Measurements from ENCODE around the gene ERMP1. TPM values are rescaled to one million over a fixed set of nuclear protein-coding genes. Genes with fewer than 3 reads are reported as not detected.

The ERMP1 gene
- total and polyA plus RNA-seq, 2 experiments from 2014 or later, result 15.9 to 22.4 TPM

DNA sequence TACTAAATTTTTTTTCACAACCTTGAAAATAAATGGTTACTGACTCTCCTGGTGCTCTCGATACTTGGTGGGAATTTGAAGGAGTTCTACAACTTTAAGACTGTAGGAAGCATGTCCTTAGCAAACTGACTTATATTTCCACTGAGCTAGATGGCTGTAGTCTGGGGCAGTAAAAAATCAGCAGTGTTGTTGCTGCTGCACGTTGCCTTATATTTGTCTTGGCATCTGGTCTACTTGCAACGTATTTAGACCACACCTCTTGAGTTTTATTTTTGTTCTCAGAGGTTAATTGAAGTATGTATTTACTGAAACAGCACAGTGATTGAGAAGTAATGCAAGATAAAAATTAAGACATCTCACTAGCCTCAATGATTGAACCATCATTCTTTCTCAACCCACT lies 76.3 kb downstream of the ERMP1 start:
- Histone ChIP-seq H3K36me3 (replicated peaks; ENCODE audit: insufficient read depth, low read depth) (peaks cover 7% of the 10 kb centered on the region), H4K20me1 (ENCODE audit: insufficient read depth, poor library complexity, severe bottlenecking) (no peaks in the 10 kb centered on the region), H3K4me3 (no peak overlapping the region), H3K27me3 (no peaks in the 10 kb centered on the region), H3K4me2 (no peak overlapping the region), H3K9me2 (replicated peaks; ENCODE audit: insufficient read depth) (no peaks in the 10 kb centered on the region), H3K27ac (no peak overlapping the region), H3K9me3 (ENCODE audit: low read depth) (no peaks in the 10 kb centered on the region), H2AFZ (no peak overlapping the region), H3K4me1 (ENCODE audit: insufficient read depth) (no peaks in the 10 kb centered on the region), H3K79me2 (no peaks in the 10 kb centered on the region)
- no peak for TF ChIP-seq EZH2phosphoT487 (IDR thresholded peaks at IDR 0.05; ENCODE audit: low read depth, severe bottlenecking, unreplicated experiment)
- TF ChIP-seq, protein P1, sequence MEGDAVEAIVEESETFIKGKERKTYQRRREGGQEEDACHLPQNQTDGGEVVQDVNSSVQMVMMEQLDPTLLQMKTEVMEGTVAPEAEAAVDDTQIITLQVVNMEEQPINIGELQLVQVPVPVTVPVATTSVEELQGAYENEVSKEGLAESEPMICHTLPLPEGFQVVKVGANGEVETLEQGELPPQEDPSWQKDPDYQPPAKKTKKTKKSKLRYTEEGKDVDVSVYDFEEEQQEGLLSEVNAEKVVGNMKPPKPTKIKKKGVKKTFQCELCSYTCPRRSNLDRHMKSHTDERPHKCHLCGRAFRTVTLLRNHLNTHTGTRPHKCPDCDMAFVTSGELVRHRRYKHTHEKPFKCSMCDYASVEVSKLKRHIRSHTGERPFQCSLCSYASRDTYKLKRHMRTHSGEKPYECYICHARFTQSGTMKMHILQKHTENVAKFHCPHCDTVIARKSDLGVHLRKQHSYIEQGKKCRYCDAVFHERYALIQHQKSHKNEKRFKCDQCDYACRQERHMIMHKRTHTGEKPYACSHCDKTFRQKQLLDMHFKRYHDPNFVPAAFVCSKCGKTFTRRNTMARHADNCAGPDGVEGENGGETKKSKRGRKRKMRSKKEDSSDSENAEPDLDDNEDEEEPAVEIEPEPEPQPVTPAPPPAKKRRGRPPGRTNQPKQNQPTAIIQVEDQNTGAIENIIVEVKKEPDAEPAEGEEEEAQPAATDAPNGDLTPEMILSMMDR (IDR thresholded peaks at IDR 0.05; ENCODE audit: poor library complexity), result no peak
- TF ChIP-seq EZH2 (IDR thresholded peaks at IDR 0.05; ENCODE audit: borderline replicate concordance), result no peak
- 95% methylated on average over 3 of the region's 3 CpGs for WGBS (ENCODE audit: low lambda C conversion rate, missing lambda C conversion rate)
- DNase-seq (ENCODE audit: low spot score), result no peak

- Histone ChIP-seq H3K79me2 (no peaks in the 10 kb centered on the region), H3K4me2 (no peak overlapping the region), H3K27ac (no peak overlapping the region), H3K4me3 (no peak overlapping the region), H3K4me1 (ENCODE audit: insufficient read depth) (no peaks in the 10 kb centered on the region), H2AFZ (no peak overlapping the region), H4K20me1 (ENCODE audit: insufficient read depth, poor library complexity, severe bottlenecking) (no peaks in the 10 kb centered on the region), H3K9me2 (replicated peaks; ENCODE audit: insufficient read depth) (no peaks in the 10 kb centered on the region), H3K9me3 (ENCODE audit: low read depth) (no peaks in the 10 kb centered on the region), H3K27me3 (no peaks in the 10 kb centered on the region), H3K36me3 (replicated peaks; ENCODE audit: insufficient read depth, low read depth) (no peaks in the 10 kb centered on the region)
- 96% methylated on average over 1 of the region's 1 CpG for WGBS (ENCODE audit: low lambda C conversion rate, missing lambda C conversion rate)
- TF ChIP-seq EZH2 (IDR thresholded peaks at IDR 0.05; ENCODE audit: borderline replicate concordance) (no peak), EZH2phosphoT487 (IDR thresholded peaks at IDR 0.05; ENCODE audit: low read depth, severe bottlenecking, unreplicated experiment) (no peak)
- TF ChIP-seq, protein P1 (IDR thresholded peaks at IDR 0.05; ENCODE audit: poor library complexity), result no peak
- no peak for DNase-seq (ENCODE audit: low spot score)
Measured at GRCh38 chr9:5750569-5750968, 82.3 kb downstream of the ERMP1 start.

GRCh38 chr9:5749306-5749705 lies 83.6 kb downstream of the ERMP1 start:
- H3K4me1 ChIP-seq (ENCODE audit: insufficient read depth), result no peaks in the 10 kb centered on the region
- H3K27ac ChIP-seq, result no peak overlapping the region
- no peaks in the 10 kb centered on the region for H3K9me2 ChIP-seq (replicated peaks; ENCODE audit: insufficient read depth)
- H2AFZ ChIP-seq, result no peak overlapping the region
- no peak overlapping the region for H3K4me2 ChIP-seq
- no peak for DNase-seq (ENCODE audit: low spot score)
- no peaks in the 10 kb centered on the region for H3K9me3 ChIP-seq (ENCODE audit: low read depth)
- H3K4me3 ChIP-seq, result no peak overlapping the region
- no peak for TF ChIP-seq EZH2phosphoT487 (IDR thresholded peaks at IDR 0.05; ENCODE audit: low read depth, severe bottlenecking, unreplicated experiment)
- TF ChIP-seq, protein P1 (IDR thresholded peaks at IDR 0.05; ENCODE audit: poor library complexity), result no peak
- TF ChIP-seq EZH2 (IDR thresholded peaks at IDR 0.05; ENCODE audit: borderline replicate concordance), result no peak
- H3K36me3 ChIP-seq (replicated peaks; ENCODE audit: insufficient read depth, low read depth), result no peaks in the 10 kb centered on the region
- H3K27me3 ChIP-seq, result no peaks in the 10 kb centered on the region
- no peaks in the 10 kb centered on the region for H4K20me1 ChIP-seq (ENCODE audit: insufficient read depth, poor library complexity, severe bottlenecking)
- 96% methylated on average over 4 of the region's 4 CpGs for WGBS (ENCODE audit: low lambda C conversion rate, missing lambda C conversion rate)
- no peaks in the 10 kb centered on the region for H3K79me2 ChIP-seq

DNA sequence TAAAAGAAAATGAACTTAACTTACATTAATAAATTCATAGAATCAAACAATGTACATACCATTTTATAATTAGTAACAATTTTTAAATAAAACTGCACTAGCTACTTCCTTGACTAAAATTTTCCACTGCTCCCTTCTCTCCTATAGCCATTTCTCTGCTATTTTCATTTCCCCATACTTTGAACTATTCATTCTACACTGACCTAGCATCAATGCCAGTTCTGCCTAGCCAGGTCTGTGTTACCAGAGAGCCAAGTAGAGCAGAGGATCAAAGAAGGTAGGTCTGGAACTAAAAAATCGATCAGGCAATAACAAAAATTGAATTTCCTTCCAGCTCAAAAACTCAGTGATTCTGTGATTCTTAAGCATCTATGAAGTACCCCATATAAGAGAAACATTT lies 84.5 kb downstream of the ERMP1 start:
- Histone ChIP-seq H2AFZ (no peak overlapping the region), H3K9me2 (replicated peaks; ENCODE audit: insufficient read depth) (no peaks in the 10 kb centered on the region), H3K36me3 (replicated peaks; ENCODE audit: insufficient read depth, low read depth) (no peaks in the 10 kb centered on the region), H3K4me3 (no peak overlapping the region), H3K9me3 (ENCODE audit: low read depth) (no peaks in the 10 kb centered on the region), H3K4me2 (no peak overlapping the region), H3K27ac (no peak overlapping the region), H4K20me1 (ENCODE audit: insufficient read depth, poor library complexity, severe bottlenecking) (no peaks in the 10 kb centered on the region), H3K27me3 (no peaks in the 10 kb centered on the region), H3K4me1 (ENCODE audit: insufficient read depth) (no peaks in the 10 kb centered on the region), H3K79me2 (no peaks in the 10 kb centered on the region)
- no peak for DNase-seq (ENCODE audit: low spot score)
- 100% methylated on average over 1 of the region's 1 CpG for WGBS (ENCODE audit: low lambda C conversion rate, missing lambda C conversion rate)
- TF ChIP-seq, protein P1 (IDR thresholded peaks at IDR 0.05; ENCODE audit: poor library complexity), result no peak
- TF ChIP-seq EZH2phosphoT487 (IDR thresholded peaks at IDR 0.05; ENCODE audit: low read depth, severe bottlenecking, unreplicated experiment), result no peak
- TF ChIP-seq EZH2 (IDR thresholded peaks at IDR 0.05; ENCODE audit: borderline replicate concordance), result no peak

Data from hepatocyte (in vitro differentiated cells).